Liver (tissue), 3 donors: Measurements from ENCODE around the gene CCDC86.

Experiments
- FOXA1 ChIP-seq: IDR thresholded peaks from 2 replicates; pipeline ENCODE4 v1.6.1; 2016; ENCODE audit warnings: antibody characterized with exemption
- GABPA ChIP-seq, 2 donors: IDR thresholded peaks in 1 of 2; conservative IDR thresholded peaks in 1 of 2; 2 replicates each; pipeline ENCODE4 v1.6.1; 2016; ENCODE audit warnings: antibody characterized with exemption in 2 of 2, mild to moderate bottlenecking in 1 of 2, moderate library complexity in 1 of 2
- JUND ChIP-seq, 2 donors: IDR thresholded peaks; 2 replicates each; pipeline ENCODE4 v1.6.1; 2016; ENCODE audit warnings: antibody characterized with exemption in 2 of 2
- NR2F2 ChIP-seq: IDR thresholded peaks from 2 replicates; pipeline ENCODE4 v1.6.1; 2016; ENCODE audit warnings: antibody characterized with exemption
- RAD21 ChIP-seq, 2 donors: IDR thresholded peaks; 2 replicates each; pipeline ENCODE4 v1.6.1; 2016; ENCODE audit warnings: antibody characterized with exemption in 2 of 2, mild to moderate bottlenecking in 2 of 2
- REST ChIP-seq: IDR thresholded peaks from 2 replicates; pipeline ENCODE4 v1.6.1; 2016; ENCODE audit warnings: antibody characterized with exemption, mild to moderate bottlenecking
- SP1 ChIP-seq: IDR thresholded peaks from 2 replicates; pipeline ENCODE4 v1.6.1; 2018; ENCODE audit warnings: antibody characterized with exemption, mild to moderate bottlenecking
- TAF1 ChIP-seq: conservative IDR thresholded peaks from 2 replicates; pipeline ENCODE4 v1.6.1; 2016; ENCODE audit warnings: antibody characterized with exemption, mild to moderate bottlenecking
- YY1 ChIP-seq: IDR thresholded peaks from 2 replicates; pipeline ENCODE4 v1.6.1; 2016; ENCODE audit warnings: antibody characterized with exemption, mild to moderate bottlenecking
- ZBTB33 ChIP-seq: IDR thresholded peaks from 2 replicates; pipeline ENCODE4 v1.6.1; 2016; ENCODE audit warnings: antibody characterized with exemption
- TF ChIP-seq, protein P1 (sequence below): fragments of 150-350 bp; IDR thresholded peaks from 2 replicates; pipeline ENCODE4 v1.5.1; 2017; ENCODE audit warnings: improper control_type of control experiment, low read depth, low read length; ENCODE audit not compliant: missing input control
- TF ChIP-seq, protein P2 (sequence below): IDR thresholded peaks from 2 replicates; pipeline ENCODE4 v1.6.1; 2016; ENCODE audit warnings: antibody characterized with exemption
- TF ChIP-seq, protein P3 (sequence below): IDR thresholded peaks from 2 replicates; pipeline ENCODE4 v1.6.1; 2016; ENCODE audit warnings: antibody characterized with exemption
- donor health status: healthy.
- donor health status: healthy.

- TF ChIP-seq, protein P1, sequence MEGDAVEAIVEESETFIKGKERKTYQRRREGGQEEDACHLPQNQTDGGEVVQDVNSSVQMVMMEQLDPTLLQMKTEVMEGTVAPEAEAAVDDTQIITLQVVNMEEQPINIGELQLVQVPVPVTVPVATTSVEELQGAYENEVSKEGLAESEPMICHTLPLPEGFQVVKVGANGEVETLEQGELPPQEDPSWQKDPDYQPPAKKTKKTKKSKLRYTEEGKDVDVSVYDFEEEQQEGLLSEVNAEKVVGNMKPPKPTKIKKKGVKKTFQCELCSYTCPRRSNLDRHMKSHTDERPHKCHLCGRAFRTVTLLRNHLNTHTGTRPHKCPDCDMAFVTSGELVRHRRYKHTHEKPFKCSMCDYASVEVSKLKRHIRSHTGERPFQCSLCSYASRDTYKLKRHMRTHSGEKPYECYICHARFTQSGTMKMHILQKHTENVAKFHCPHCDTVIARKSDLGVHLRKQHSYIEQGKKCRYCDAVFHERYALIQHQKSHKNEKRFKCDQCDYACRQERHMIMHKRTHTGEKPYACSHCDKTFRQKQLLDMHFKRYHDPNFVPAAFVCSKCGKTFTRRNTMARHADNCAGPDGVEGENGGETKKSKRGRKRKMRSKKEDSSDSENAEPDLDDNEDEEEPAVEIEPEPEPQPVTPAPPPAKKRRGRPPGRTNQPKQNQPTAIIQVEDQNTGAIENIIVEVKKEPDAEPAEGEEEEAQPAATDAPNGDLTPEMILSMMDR: no peak
- no peak for TF ChIP-seq TAF1
- no peak for TF ChIP-seq FOXA1
- no peak for TF ChIP-seq REST
- no peak for TF ChIP-seq ZBTB33
- TF ChIP-seq, protein P2, sequence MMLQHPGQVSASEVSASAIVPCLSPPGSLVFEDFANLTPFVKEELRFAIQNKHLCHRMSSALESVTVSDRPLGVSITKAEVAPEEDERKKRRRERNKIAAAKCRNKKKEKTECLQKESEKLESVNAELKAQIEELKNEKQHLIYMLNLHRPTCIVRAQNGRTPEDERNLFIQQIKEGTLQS: no peak
- TF ChIP-seq NR2F2: no peak
- no peak for TF ChIP-seq RAD21 (IDR thresholded peaks at IDR 0.05)
- TF ChIP-seq GABPA (IDR thresholded peaks at IDR 0.05 in 1 of 2, conservative IDR thresholded peaks at IDR 0.05 in 1 of 2): peak in 1 of 2 donors; percentile 41
- TF ChIP-seq SP1: peak; percentile 89
- no peak for TF ChIP-seq JUND (IDR thresholded peaks at IDR 0.05)
- TF ChIP-seq, protein P3, sequence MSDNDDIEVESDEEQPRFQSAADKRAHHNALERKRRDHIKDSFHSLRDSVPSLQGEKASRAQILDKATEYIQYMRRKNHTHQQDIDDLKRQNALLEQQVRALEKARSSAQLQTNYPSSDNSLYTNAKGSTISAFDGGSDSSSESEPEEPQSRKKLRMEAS: no peak
- TF ChIP-seq YY1: peak; percentile 62
These were observed 10.4 kb downstream of the CCDC86 start for GRCh38 chr11:60852117-60852981.
